Adipocyte (in vitro differentiated cells): Measurements from ENCODE around the gene CLDN5.

ENCODE experiments used
- DNase-seq: peaks from one replicate; pipeline ENCODE4 v3.0.0-alpha.2; 2015; ENCODE audit warnings: low read depth
- H3K27me3 ChIP-seq: replicated peaks from 2 replicates; pipeline ENCODE4 v1.7.0; 2013; ENCODE audit warnings: mild to moderate bottlenecking, low read length, moderate library complexity; ENCODE audit not compliant: control insufficient read depth, insufficient read depth
- H3K36me3 ChIP-seq: 2 replicates; pipeline ENCODE4 v1.7.0; 2013; ENCODE audit warnings: low read length, mild to moderate bottlenecking, moderate library complexity; ENCODE audit not compliant: control insufficient read depth, insufficient read depth, severe bottlenecking
- H3K4me1 ChIP-seq: 2 replicates; pipeline ENCODE4 v1.7.0; 2013; ENCODE audit warnings: mild to moderate bottlenecking, low read length, moderate library complexity; ENCODE audit not compliant: control insufficient read depth, insufficient read depth
- H3K4me3 ChIP-seq: 2 replicates; pipeline ENCODE4 v1.7.0; 2013; ENCODE audit warnings: mild to moderate bottlenecking, low read length, moderate library complexity
- H3K9ac ChIP-seq: 2 replicates; pipeline ENCODE4 v1.7.0; 2013; ENCODE audit warnings: mild to moderate bottlenecking, low read length, moderate library complexity
- H3K9me3 ChIP-seq: 2 replicates; pipeline ENCODE4 v1.7.0; 2013; ENCODE audit warnings: mild to moderate bottlenecking, low read length, moderate library complexity; ENCODE audit not compliant: control insufficient read depth

CLDN5 gene

GRCh38 chr22:19527861-19528417 lies 3.7 kb upstream of the CLDN5 start:
- peaks cover 7% of the 10 kb centered on the region for H3K4me1 ChIP-seq
- DNase-seq = no peak
- peaks cover 29% of the 10 kb centered on the region for H3K27me3 ChIP-seq
- no peaks in the 10 kb centered on the region for H3K36me3 ChIP-seq
- no peak overlapping the region for H3K9ac ChIP-seq
- no peaks in the 10 kb centered on the region for H3K9me3 ChIP-seq
- H3K4me3 ChIP-seq = no peak overlapping the region

- peaks cover 35% of the 10 kb centered on the region for H3K27me3 ChIP-seq
Measured at GRCh38 chr22:19527321-19527721, 3.1 kb upstream of the CLDN5 start.

GRCh38 chr22:19526702-19527111 lies 2.5 kb upstream of the CLDN5 start:
- Histone ChIP-seq H3K9me3 (no peaks in the 10 kb centered on the region), H3K27me3 (peaks cover 38% of the 10 kb centered on the region), H3K4me1 (peaks cover 7% of the 10 kb centered on the region), H3K36me3 (no peaks in the 10 kb centered on the region), H3K4me3 (no peak overlapping the region), H3K9ac (no peak overlapping the region)
- DNase-seq = no peak

More at GRCh38 chr22:19527321-19527721, 3.1 kb upstream of the CLDN5 start:
- H3K4me1 ChIP-seq = peaks cover 7% of the 10 kb centered on the region
- no peaks in the 10 kb centered on the region for H3K9me3 ChIP-seq
- no peak overlapping the region for H3K9ac ChIP-seq
- no peak overlapping the region for H3K4me3 ChIP-seq
- no peak for DNase-seq
- no peaks in the 10 kb centered on the region for H3K36me3 ChIP-seq

- Histone ChIP-seq H3K9me3 (no peaks in the 10 kb centered on the region), H3K9ac (no peak overlapping the region), H3K4me1 (peaks cover 7% of the 10 kb centered on the region), H3K4me3 (no peak overlapping the region), H3K36me3 (no peaks in the 10 kb centered on the region), H3K27me3 (peaks cover 38% of the 10 kb centered on the region)
- no peak for DNase-seq
Measured at GRCh38 chr22:19526076-19526701, 2.0 kb upstream of the CLDN5 start.

GRCh38 chr22:19525666-19526065 lies 1.5 kb upstream of the CLDN5 start:
- Histone ChIP-seq H3K4me3 (no peak overlapping the region), H3K9me3 (no peaks in the 10 kb centered on the region), H3K27me3 (peaks cover 33% of the 10 kb centered on the region), H3K4me1 (peaks cover 7% of the 10 kb centered on the region), H3K9ac (no peak overlapping the region), H3K36me3 (no peaks in the 10 kb centered on the region)
- DNase-seq = no peak

GRCh38 chr22:19525116-19525660 lies 978 bp upstream of the CLDN5 start:
- no peak overlapping the region for H3K4me3 ChIP-seq
- DNase-seq = no peak
- H3K9me3 ChIP-seq = no peaks in the 10 kb centered on the region
- no peaks in the 10 kb centered on the region for H3K36me3 ChIP-seq
- no peak overlapping the region for H3K9ac ChIP-seq
- H3K4me1 ChIP-seq = peaks cover 7% of the 10 kb centered on the region
- peaks cover 29% of the 10 kb centered on the region for H3K27me3 ChIP-seq

- H3K4me3 ChIP-seq = peak overlapping the region; percentile 44
- peak; percentile 32 for DNase-seq
- H3K27me3 ChIP-seq = peaks cover 29% of the 10 kb centered on the region
- H3K9me3 ChIP-seq = no peaks in the 10 kb centered on the region
- peaks cover 7% of the 10 kb centered on the region for H3K4me1 ChIP-seq
- H3K36me3 ChIP-seq = no peaks in the 10 kb centered on the region
- no peak overlapping the region for H3K9ac ChIP-seq
Measured at GRCh38 chr22:19523240-19524169, 705 bp downstream of the CLDN5 start.

- Histone ChIP-seq H3K9me3 (no peaks in the 10 kb centered on the region), H3K4me1 (peaks cover 7% of the 10 kb centered on the region), H3K36me3 (no peaks in the 10 kb centered on the region), H3K4me3 (peak overlapping the region; percentile 44), H3K9ac (no peak overlapping the region), H3K27me3 (peaks cover 29% of the 10 kb centered on the region)
- DNase-seq = no peak
Measured at GRCh38 chr22:19522881-19523239, 1.4 kb downstream of the CLDN5 start.

- Histone ChIP-seq H3K36me3 (no peaks in the 10 kb centered on the region), H3K27me3 (peaks cover 28% of the 10 kb centered on the region), H3K9ac (no peak overlapping the region), H3K9me3 (no peaks in the 10 kb centered on the region), H3K4me1 (peaks cover 7% of the 10 kb centered on the region), H3K4me3 (no peak overlapping the region)
- DNase-seq = no peak
Measured at GRCh38 chr22:19522190-19522880, 1.9 kb downstream of the CLDN5 start.

GRCh38 chr22:19520566-19521305 lies 3.5 kb downstream of the CLDN5 start:
- H3K9ac ChIP-seq = no peak overlapping the region
- no peaks in the 10 kb centered on the region for H3K9me3 ChIP-seq
- no peak for DNase-seq
- no peaks in the 10 kb centered on the region for H3K36me3 ChIP-seq
- H3K4me1 ChIP-seq = peaks cover 7% of the 10 kb centered on the region
- peaks cover 25% of the 10 kb centered on the region for H3K27me3 ChIP-seq
- no peak overlapping the region for H3K4me3 ChIP-seq
